Naive thymus-derived CD4-positive, alpha-beta T cell (primary cell): ENCODE results near the gene MCL1. TPM values are rescaled to one million over a fixed set of nuclear protein-coding genes. Genes with fewer than 3 reads are reported as not detected.

Experiments
- ATAC-seq: fragments of 150-1000 bp; cut with Tn5 transposase; 2 replicates; pipeline ENCODE4 v1.10.0; 2021; ENCODE audit warnings: mild to moderate bottlenecking, moderate library complexity
- CTCF ChIA-PET: fragments of 350-600 bp; sonication (Branson Sonifier 250); formaldehyde crosslinking; loops from one replicate; lab custom pipeline; 2021; ENCODE audit warnings: antibody characterized with exemption; lab: Charles Lee
- POLR2A ChIA-PET: fragments of 350-600 bp; sonication (Branson Sonifier 250); formaldehyde crosslinking; loops from one replicate; lab custom pipeline; 2021; ENCODE audit warnings: antibody characterized with exemption, inconsistent platforms; lab: Charles Lee
- DNase-seq, 9 donors: peaks; one replicate each; pipeline versions ENCODE4 v3.0.0 to v3.0.0-alpha.2; 2020 to 2022; ENCODE audit warnings: mixed read lengths in 1 of 9
- H3K27ac ChIP-seq: one replicate; pipeline ENCODE4 v1.7.0; 2013; ENCODE audit warnings: mild to moderate bottlenecking, low read depth, low read length, moderate library complexity
- H3K27me3 ChIP-seq, 2 donors: one replicate each; pipeline ENCODE4 v1.7.0; 2013; ENCODE audit warnings: low read length in 2 of 2, mild to moderate bottlenecking in 2 of 2, moderate library complexity in 2 of 2; ENCODE audit not compliant: control insufficient read depth in 2 of 2, insufficient read depth in 2 of 2
- H3K36me3 ChIP-seq, 3 experiments: 1 replicate in 2 of 3; 2 replicates in 1 of 3; pipeline ENCODE4 v1.7.0; 2013; ENCODE audit warnings: low read length in 3 of 3, mild to moderate bottlenecking in 3 of 3, moderate library complexity in 1 of 3; ENCODE audit not compliant: insufficient read depth in 3 of 3, control insufficient read depth in 2 of 3
- H3K4me1 ChIP-seq, 2 donors: one replicate each; pipeline ENCODE4 v1.7.0; 2013; ENCODE audit warnings: low read length in 2 of 2, mild to moderate bottlenecking in 2 of 2, moderate library complexity in 1 of 2; ENCODE audit not compliant: control insufficient read depth in 2 of 2, insufficient read depth in 2 of 2
- H3K4me3 ChIP-seq: 2 replicates; pipeline ENCODE4 v1.7.0; 2013; ENCODE audit warnings: mild to moderate bottlenecking, low read length
- H3K9me3 ChIP-seq, 3 experiments: 1 replicate in 2 of 3; 2 replicates in 1 of 3; pipeline ENCODE4 v1.7.0; 2013; ENCODE audit warnings: low read length in 3 of 3; ENCODE audit not compliant: control insufficient read depth in 2 of 3
- H3K27ac Mint-ChIP-seq, 9 donors: one replicate each; pipeline ENCODE4 v1.8.0; 2020 to 2022; ENCODE audit warnings: mixed read lengths in 9 of 9, mild to moderate bottlenecking in 8 of 9, moderate library complexity in 5 of 9, inconsistent platforms in 2 of 9
- H3K27me3 Mint-ChIP-seq, 5 donors: one replicate each; pipeline ENCODE4 v1.8.0; 2021 to 2022; ENCODE audit warnings: mixed read lengths in 5 of 5, mild to moderate bottlenecking in 1 of 5
- H3K36me3 Mint-ChIP-seq, 5 donors: one replicate each; pipeline ENCODE4 v1.8.0; 2020 to 2022; ENCODE audit warnings: mixed read lengths in 5 of 5, mild to moderate bottlenecking in 3 of 5, inconsistent platforms in 1 of 5
- H3K4me1 Mint-ChIP-seq, 7 donors: one replicate each; pipeline ENCODE4 v1.8.0; 2020 to 2022; ENCODE audit warnings: mixed read lengths in 7 of 7, mild to moderate bottlenecking in 3 of 7, inconsistent platforms in 1 of 7
- H3K4me3 Mint-ChIP-seq, 10 donors: one replicate each; pipeline ENCODE4 v1.8.0; 2020 to 2022; ENCODE audit warnings: mild to moderate bottlenecking in 10 of 10, mixed read lengths in 10 of 10, moderate library complexity in 6 of 10, inconsistent platforms in 2 of 10
- H3K9me3 Mint-ChIP-seq, 11 donors: one replicate each; pipeline ENCODE4 v1.8.0; 2020 to 2022; ENCODE audit warnings: mixed read lengths in 11 of 11, mild to moderate bottlenecking in 4 of 11, inconsistent platforms in 1 of 11, moderate library complexity in 1 of 11
- intact Hi-C, 2 donors: fragments of 100-400 bp; cut with micrococcal nuclease; formaldehyde crosslinking; loops; one replicate each; pipeline ENCODE4 v1.15.1; 2023
- polyA plus RNA-seq, 2 donors: library from polyadenylated mRNA; unstranded; fragments of 300-500 nt; fragmentation: Illumina TruSeq; gene quantifications; one replicate each; pipeline ENCODE4 v1.2.3, GENCODE V29; 2021
- total RNA-seq, 6 experiments: library from RNA in 5 of 6; stranded (reverse) in 5 of 6; gene quantifications; 1 replicate in 5 of 6; 2 replicates in 1 of 6; pipeline ENCODE4 v1.2.3 and lab custom pipeline; 2021 to 2026

MCL1 gene
- total and polyA plus RNA-seq, 7 experiments from 2014 or later, result 171 to 1,400 (median 314) TPM

DNA sequence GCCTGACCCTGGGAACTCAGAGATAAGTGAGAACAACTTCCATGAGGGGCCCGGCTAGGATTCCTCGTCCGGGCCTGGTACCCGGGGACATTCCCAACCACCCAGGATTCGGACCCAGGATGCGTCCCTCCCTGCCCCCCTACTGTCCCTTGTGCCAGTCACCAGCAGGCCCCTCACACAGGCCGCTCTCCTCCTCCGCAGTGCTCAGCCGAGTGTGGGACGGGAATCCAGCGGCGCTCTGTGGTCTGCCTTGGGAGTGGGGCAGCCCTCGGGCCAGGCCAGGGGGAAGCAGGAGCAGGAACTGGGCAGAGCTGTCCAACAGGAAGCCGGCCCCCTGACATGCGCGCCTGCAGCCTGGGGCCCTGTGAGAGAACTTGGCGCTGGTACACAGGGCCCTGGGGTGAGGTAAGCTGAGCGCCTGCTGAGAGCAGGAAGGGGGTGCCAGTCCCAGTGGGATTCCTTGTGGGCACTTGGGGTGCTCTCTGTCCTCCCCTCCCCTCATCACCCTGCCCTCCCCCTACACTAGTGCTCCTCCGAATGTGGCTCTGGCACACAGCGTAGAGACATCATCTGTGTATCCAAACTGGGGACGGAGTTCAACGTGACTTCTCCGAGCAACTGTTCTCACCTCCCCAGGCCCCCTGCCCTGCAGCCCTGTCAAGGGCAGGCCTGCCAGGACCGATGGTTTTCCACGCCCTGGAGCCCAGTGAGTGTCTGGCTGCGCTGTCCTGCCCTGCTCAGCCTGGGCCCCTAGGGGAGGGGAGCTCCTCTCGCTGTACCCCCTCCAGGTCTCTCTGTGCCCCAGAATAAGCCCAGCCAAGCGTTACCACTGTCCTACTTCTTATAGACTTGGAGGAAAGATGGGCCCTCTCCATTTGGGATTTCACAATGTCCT, 20.4 kb downstream of the MCL1 start:
- Histone ChIP-seq H3K27me3 (no peaks in the 10 kb centered on the region), H3K4me3 (no peak overlapping the region), H3K27ac (no peak overlapping the region), H3K36me3 (peaks cover 0 to 5% (median 0%) of the 10 kb centered on the region in 3 experiments), H3K4me1 (peaks cover 18 to 27% of the 10 kb centered on the region in 2 donors), H3K9me3 (no peaks in the 10 kb centered on the region)
- DNase-seq (peak in 1 of 9 donors; percentile 8), ATAC-seq (no peak)
- ChIA-PET POLR2A (interaction anchor here (0.7 to 13.8 kb wide), 7 partner anchors 8 to 303 kb away, joined by 3 to 1237 read pairs (median 7); partner anchors contain the start of genes ADAMTSL4 and MCL1), CTCF (interaction anchor here (0.6 to 13.2 kb wide), 8 partner anchors 9 to 137 kb away, joined by 3 to 300 read pairs (median 8); partner anchors contain the start of genes ENSA and MCL1)
- H3K27me3 Mint-ChIP-seq, result no peaks in the 10 kb centered on the region
- intact Hi-C loops, result no loop called here
- no peak overlapping the region for H3K4me3 Mint-ChIP-seq
- H3K9me3 Mint-ChIP-seq, result no peaks in the 10 kb centered on the region
- no peak overlapping the region for H3K27ac Mint-ChIP-seq
- H3K4me1 Mint-ChIP-seq, result peaks cover 23 to 39% (median 30%) of the 10 kb centered on the region in 7 donors
- H3K36me3 Mint-ChIP-seq, result peaks cover 0 to 6% (median 5%) of the 10 kb centered on the region in 5 donors

DNA sequence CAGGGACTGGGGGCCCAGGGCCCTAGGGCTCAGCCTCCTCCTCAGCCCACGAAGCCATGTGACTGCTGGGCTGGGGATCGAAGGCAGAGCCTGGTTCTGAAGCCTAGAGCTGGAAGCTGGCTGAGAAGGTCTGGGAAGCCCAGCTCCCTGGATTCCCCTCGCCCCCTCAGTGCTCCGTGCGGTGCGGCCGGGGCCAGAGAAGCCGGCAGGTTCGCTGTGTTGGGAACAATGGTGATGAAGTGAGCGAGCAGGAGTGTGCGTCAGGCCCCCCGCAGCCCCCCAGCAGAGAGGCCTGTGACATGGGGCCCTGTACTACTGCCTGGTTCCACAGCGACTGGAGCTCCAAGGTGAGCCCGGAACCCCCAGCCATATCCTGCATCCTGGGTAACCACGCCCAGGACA, 21.1 kb downstream of the MCL1 start:
- no peaks in the 10 kb centered on the region for H3K27me3 ChIP-seq
- H3K9me3 ChIP-seq, result no peaks in the 10 kb centered on the region
- no peak overlapping the region for H3K27ac Mint-ChIP-seq
- ChIA-PET CTCF (interaction anchor here (6.0 to 13.2 kb wide), 3 partner anchors 19 to 70 kb away, joined by 57 to 300 read pairs (median 272); partner anchors contain the start of genes ENSA and MCL1), POLR2A (interaction anchor here (0.5 to 13.8 kb wide), 4 partner anchors 9 to 394 kb away, joined by 3 to 1237 read pairs (median 128); partner anchors contain the start of genes ADAMTSL4 and MCL1)
- DNase-seq (no peak), ATAC-seq (no peak)
- intact Hi-C loops, result no loop called here
- peaks cover 0 to 5% (median 0%) of the 10 kb centered on the region in 3 experiments for H3K36me3 ChIP-seq
- H3K36me3 Mint-ChIP-seq, result peaks cover 0 to 6% (median 3%) of the 10 kb centered on the region in 5 donors
- H3K27ac ChIP-seq, result no peak overlapping the region
- H3K4me1 ChIP-seq, result peaks cover 15 to 21% of the 10 kb centered on the region in 2 donors
- no peaks in the 10 kb centered on the region for H3K9me3 Mint-ChIP-seq
- H3K4me3 ChIP-seq, result no peak overlapping the region
- peaks cover 16 to 32% (median 23%) of the 10 kb centered on the region in 7 donors for H3K4me1 Mint-ChIP-seq
- H3K27me3 Mint-ChIP-seq, result no peaks in the 10 kb centered on the region
- no peak overlapping the region for H3K4me3 Mint-ChIP-seq

DNA sequence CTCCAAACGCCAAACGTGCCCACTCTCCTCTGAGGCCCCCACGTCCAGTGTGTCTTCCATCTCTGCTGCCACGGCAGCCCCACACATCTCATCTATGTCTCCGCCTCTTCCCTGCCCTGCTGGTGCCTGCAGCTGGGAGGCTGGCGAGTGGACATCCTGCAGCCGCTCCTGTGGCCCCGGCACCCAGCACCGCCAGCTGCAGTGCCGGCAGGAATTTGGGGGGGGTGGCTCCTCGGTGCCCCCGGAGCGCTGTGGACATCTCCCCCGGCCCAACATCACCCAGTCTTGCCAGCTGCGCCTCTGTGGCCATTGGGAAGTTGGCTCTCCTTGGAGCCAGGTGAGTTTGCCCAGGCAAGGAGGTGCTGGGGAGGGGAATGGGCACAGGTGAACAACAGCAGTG, 21.6 kb downstream of the MCL1 start:
- Histone ChIP-seq H3K27me3 (no peaks in the 10 kb centered on the region), H3K36me3 (peaks cover 0 to 5% (median 0%) of the 10 kb centered on the region in 3 experiments), H3K27ac (no peak overlapping the region), H3K4me1 (peaks cover 10 to 16% of the 10 kb centered on the region in 2 donors), H3K4me3 (no peak overlapping the region), H3K9me3 (no peaks in the 10 kb centered on the region)
- CTCF ChIA-PET, result interaction anchor here (0.6 to 13.2 kb wide), 3 partner anchors 19 to 361 kb away, joined by 3 to 300 read pairs (median 272); partner anchors contain the start of gene MCL1
- peaks cover 11 to 29% (median 20%) of the 10 kb centered on the region in 7 donors for H3K4me1 Mint-ChIP-seq
- H3K9me3 Mint-ChIP-seq, result no peaks in the 10 kb centered on the region
- ATAC-seq (no peak), DNase-seq (no peak)
- H3K27ac Mint-ChIP-seq, result no peak overlapping the region
- no peaks in the 10 kb centered on the region for H3K27me3 Mint-ChIP-seq
- H3K36me3 Mint-ChIP-seq, result peaks cover 0 to 6% (median 3%) of the 10 kb centered on the region in 5 donors
- POLR2A ChIA-PET, result interaction anchor here (0.5 to 11.4 kb wide), 4 partner anchors 9 to 394 kb away, joined by 3 to 254 read pairs (median 5); partner anchors contain the start of gene ADAMTSL4
- H3K4me3 Mint-ChIP-seq, result no peak overlapping the region
- intact Hi-C loops, result no loop called here

DNA sequence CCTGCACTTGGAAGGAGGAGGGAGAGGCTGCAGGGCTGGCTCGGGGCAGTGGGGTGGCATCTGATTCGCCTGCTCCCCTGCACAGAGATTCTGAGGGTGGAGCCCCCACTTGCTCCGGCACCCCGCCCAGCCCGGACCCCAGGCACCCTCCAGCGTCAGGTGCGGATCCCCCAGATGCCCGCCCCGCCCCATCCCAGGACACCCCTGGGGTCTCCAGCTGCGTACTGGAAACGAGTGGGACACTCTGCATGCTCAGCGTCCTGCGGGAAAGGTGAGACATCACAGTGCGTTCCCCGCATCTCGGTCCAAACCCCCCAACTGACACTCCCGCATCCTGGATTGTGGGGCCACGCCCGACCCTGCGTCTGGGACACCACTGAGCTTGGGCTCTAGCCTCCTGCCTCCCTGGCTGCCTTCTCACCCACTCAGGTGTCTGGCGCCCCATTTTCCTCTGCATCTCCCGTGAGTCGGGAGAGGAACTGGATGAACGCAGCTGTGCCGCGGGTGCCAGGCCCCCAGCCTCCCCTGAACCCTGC, 22.3 kb downstream of the MCL1 start:
- peaks cover 10 to 31% (median 22%) of the 10 kb centered on the region in 7 donors for H3K4me1 Mint-ChIP-seq
- DNase-seq, result no peak
- POLR2A ChIA-PET, result interaction anchor here (0.8 to 1.8 kb wide), 2 partner anchors 20 to 72 kb away, joined by 3 to 7 read pairs; partner anchors contain the start of gene ENSA

DNA sequence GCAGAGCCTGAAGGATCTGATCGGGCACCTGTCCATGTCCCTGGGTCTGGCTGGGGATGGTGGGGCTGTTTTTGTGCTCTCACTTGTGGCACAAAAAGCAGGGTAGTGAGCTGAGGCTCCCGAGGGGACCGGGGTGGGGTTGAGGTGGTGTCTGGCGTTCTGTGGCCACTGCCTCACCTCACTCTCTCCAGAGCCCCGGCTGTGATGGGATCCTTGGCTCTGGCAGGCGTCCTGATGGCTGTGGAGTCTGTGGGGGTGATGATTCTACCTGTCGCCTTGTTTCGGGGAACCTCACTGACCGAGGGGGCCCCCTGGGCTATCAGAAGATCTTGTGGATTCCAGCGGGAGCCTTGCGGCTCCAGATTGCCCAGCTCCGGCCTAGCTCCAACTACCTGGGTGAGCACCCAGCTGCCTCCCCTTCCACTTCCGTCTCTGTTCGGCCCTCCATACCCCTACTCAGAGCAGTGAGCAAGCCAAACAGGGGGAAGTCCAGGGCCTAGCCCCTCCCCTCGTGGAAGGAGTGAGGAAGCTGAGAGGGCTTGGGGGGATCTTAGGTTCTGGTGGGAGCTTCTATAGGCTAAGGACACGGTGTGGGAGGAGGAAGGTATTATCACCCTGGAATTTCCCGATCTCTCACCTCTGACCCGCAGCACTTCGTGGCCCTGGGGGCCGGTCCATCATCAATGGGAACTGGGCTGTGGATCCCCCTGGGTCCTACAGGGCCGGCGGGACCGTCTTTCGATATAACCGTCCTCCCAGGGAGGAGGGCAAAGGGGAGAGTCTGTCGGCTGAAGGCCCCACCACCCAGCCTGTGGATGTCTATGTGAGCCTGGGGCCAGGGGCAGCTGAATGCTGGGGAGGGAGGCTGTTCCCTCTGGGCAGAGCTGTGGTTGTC, 23.2 kb downstream of the MCL1 start:
- peaks cover 0 to 5% (median 0%) of the 10 kb centered on the region in 3 experiments for H3K36me3 ChIP-seq
- ChIA-PET POLR2A (interaction anchor here (0.8 to 1.8 kb wide), 2 partner anchors 21 to 73 kb away, joined by 3 to 7 read pairs; partner anchors contain the start of gene ENSA), CTCF (interaction anchor here (0.6 to 13.2 kb wide), 3 partner anchors 17 to 87 kb away, joined by 3 to 272 read pairs (median 6); no protein-coding TSS in a partner anchor)
- H3K27me3 Mint-ChIP-seq, result no peaks in the 10 kb centered on the region
- H3K9me3 Mint-ChIP-seq, result no peaks in the 10 kb centered on the region
- peaks cover 0 to 6% (median 0%) of the 10 kb centered on the region in 5 donors for H3K36me3 Mint-ChIP-seq
- H3K27me3 ChIP-seq, result no peaks in the 10 kb centered on the region
- peak overlapping the region in 1 of 9 donors; percentile 67 for H3K27ac Mint-ChIP-seq
- intact Hi-C loops, result no loop called here
- H3K4me3 Mint-ChIP-seq, result no peak overlapping the region
- H3K4me3 ChIP-seq, result no peak overlapping the region
- ATAC-seq (no peak), DNase-seq (no peak)
- peaks cover 9 to 10% of the 10 kb centered on the region in 2 donors for H3K4me1 ChIP-seq
- H3K9me3 ChIP-seq, result no peaks in the 10 kb centered on the region
- H3K4me1 Mint-ChIP-seq, result peaks cover 12 to 34% (median 28%) of the 10 kb centered on the region in 7 donors
- no peak overlapping the region for H3K27ac ChIP-seq

More for the DNA sequence above, 22.3 kb downstream of the MCL1 start:
- CTCF ChIA-PET, result interaction anchor here (0.6 to 13.2 kb wide), 2 partner anchors 18 to 62 kb away, joined by 6 to 272 read pairs; no protein-coding TSS in a partner anchor
- H3K4me3 ChIP-seq, result no peak overlapping the region
- Mint-ChIP-seq H3K9me3 (no peaks in the 10 kb centered on the region), H3K27ac (no peak overlapping the region), H3K27me3 (no peaks in the 10 kb centered on the region), H3K4me3 (no peak overlapping the region), H3K36me3 (peaks cover 0 to 6% (median 0%) of the 10 kb centered on the region in 5 donors)
- H3K4me1 ChIP-seq, result peaks cover 9 to 10% of the 10 kb centered on the region in 2 donors
- no peaks in the 10 kb centered on the region for H3K9me3 ChIP-seq
- peaks cover 0 to 5% (median 0%) of the 10 kb centered on the region in 3 experiments for H3K36me3 ChIP-seq
- intact Hi-C loops, result no loop called here
- H3K27me3 ChIP-seq, result no peaks in the 10 kb centered on the region
- ATAC-seq, result no peak
- H3K27ac ChIP-seq, result no peak overlapping the region
